Ascending aorta (tissue), 2 donors: ENCODE results near the gene SLC2A13. TPM values are rescaled to one million over a fixed set of nuclear protein-coding genes. Genes with fewer than 3 reads are reported as not detected.

Experiments used
- DNase-seq, 2 donors: peaks; one replicate each; pipeline ENCODE4 v3.0.0-alpha.2; 2019; ENCODE audit warnings: low spot score in 2 of 2
- H3K27ac ChIP-seq, 2 donors: fragments of 200-600 bp; sonication (generic); one replicate each; pipeline ENCODE4 v1.5.1; 2016 to 2017; ENCODE audit warnings: mild to moderate bottlenecking in 1 of 2
- H3K27me3 ChIP-seq: fragments of 200-600 bp; sonication (generic); one replicate; pipeline ENCODE4 v1.5.1; 2017
- H3K36me3 ChIP-seq, 2 donors: fragments of 200-600 bp; sonication (generic); one replicate each; pipeline ENCODE4 v1.5.1; 2016
- H3K4me1 ChIP-seq, 2 donors: fragments of 200-600 bp; sonication (generic); one replicate each; pipeline ENCODE4 v1.5.1; 2016 to 2017; ENCODE audit warnings: mild to moderate bottlenecking in 1 of 2
- H3K4me3 ChIP-seq, 2 donors: fragments of 200-600 bp; sonication (generic); one replicate each; pipeline ENCODE4 v1.5.1; 2016 to 2017; ENCODE audit warnings: mild to moderate bottlenecking in 1 of 2
- H3K9me3 ChIP-seq, 2 donors: fragments of 200-600 bp; sonication (generic); one replicate each; pipeline ENCODE4 v1.5.1; 2016
- intact Hi-C: fragments of 100-400 bp; cut with DNase I; formaldehyde crosslinking; loops from one replicate; pipeline ENCODE4 v1.15.1; 2023
- total RNA-seq: library from RNA; depleted of rRNA; stranded (reverse); fragments of >200 nt; gene quantifications from one replicate; pipeline ENCODE4 v1.1.0, GENCODE V29; 2016
- TF ChIP-seq, protein P1 (sequence below), 3 experiments: fragments of 200-600 bp in 2 of 3; fragments of 450-650 bp in 1 of 3; sonication (generic) in 2 of 3; IDR thresholded peaks; one replicate each; pipeline ENCODE4 v1.5.1; 2016 to 2019; ENCODE audit warnings: antibody characterized with exemption in 3 of 3, mild to moderate bottlenecking in 1 of 3, moderate library complexity in 1 of 3

Gene SLC2A13
- total RNA-seq, 1 donor from 2014 or later = 23.5 TPM

DNA sequence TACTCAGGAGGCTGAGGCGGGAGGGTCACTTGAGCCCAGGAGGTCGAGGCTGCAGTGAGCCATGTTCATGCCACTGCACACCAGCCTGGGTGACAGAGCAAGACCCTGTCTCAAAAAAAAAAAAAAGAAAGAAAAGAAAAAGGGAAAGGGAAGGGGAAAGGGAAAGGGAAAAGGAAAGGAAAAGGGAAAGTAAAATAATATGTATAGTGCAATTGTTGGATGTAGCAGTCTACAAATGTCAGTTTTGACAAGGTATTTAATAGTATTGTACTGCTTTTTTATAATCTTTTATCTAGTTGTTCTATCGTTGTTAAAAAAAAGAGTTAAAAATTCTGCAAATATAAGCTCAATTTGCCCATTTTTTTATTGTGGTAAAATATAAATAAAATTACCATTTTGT is 67.3 kb downstream of the SLC2A13 start:
- H3K27ac ChIP-seq = no peak overlapping the region
- no peak overlapping the region for H3K4me3 ChIP-seq
- intact Hi-C loops = no loop called here
- H3K4me1 ChIP-seq = no peaks in the 10 kb centered on the region
- no peaks in the 10 kb centered on the region for H3K27me3 ChIP-seq
- H3K9me3 ChIP-seq = no peaks in the 10 kb centered on the region
- TF ChIP-seq, protein P1, sequence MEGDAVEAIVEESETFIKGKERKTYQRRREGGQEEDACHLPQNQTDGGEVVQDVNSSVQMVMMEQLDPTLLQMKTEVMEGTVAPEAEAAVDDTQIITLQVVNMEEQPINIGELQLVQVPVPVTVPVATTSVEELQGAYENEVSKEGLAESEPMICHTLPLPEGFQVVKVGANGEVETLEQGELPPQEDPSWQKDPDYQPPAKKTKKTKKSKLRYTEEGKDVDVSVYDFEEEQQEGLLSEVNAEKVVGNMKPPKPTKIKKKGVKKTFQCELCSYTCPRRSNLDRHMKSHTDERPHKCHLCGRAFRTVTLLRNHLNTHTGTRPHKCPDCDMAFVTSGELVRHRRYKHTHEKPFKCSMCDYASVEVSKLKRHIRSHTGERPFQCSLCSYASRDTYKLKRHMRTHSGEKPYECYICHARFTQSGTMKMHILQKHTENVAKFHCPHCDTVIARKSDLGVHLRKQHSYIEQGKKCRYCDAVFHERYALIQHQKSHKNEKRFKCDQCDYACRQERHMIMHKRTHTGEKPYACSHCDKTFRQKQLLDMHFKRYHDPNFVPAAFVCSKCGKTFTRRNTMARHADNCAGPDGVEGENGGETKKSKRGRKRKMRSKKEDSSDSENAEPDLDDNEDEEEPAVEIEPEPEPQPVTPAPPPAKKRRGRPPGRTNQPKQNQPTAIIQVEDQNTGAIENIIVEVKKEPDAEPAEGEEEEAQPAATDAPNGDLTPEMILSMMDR (IDR thresholded peaks at IDR 0.05) = no peak
- no peak for DNase-seq
- H3K36me3 ChIP-seq = no peaks in the 10 kb centered on the region

DNA sequence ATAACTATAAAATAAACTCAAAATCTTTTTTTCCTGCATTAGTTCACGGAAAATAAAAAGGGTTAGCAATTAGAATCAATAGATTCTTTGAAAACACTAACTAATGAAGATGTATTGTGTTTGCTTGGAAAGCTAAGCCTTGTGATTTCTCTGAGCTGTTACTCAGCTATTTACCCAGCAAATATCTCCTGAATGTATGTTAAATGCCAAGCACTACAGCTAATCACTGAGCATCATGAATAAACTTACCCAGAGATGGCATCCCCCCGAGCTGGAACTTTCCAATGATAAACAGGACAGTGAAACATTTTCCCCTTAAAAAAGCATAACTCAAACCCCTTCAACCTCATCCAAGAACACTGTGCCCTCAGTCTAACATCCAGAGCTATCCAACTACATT is 71.2 kb downstream of the SLC2A13 start:
- Histone ChIP-seq H3K27ac (no peak overlapping the region), H3K4me1 (no peaks in the 10 kb centered on the region), H3K36me3 (no peaks in the 10 kb centered on the region), H3K9me3 (no peaks in the 10 kb centered on the region), H3K27me3 (no peaks in the 10 kb centered on the region), H3K4me3 (no peak overlapping the region)
- no peak for DNase-seq
- intact Hi-C loops = no loop called here
- TF ChIP-seq, protein P1 (IDR thresholded peaks at IDR 0.05) = no peak

DNA sequence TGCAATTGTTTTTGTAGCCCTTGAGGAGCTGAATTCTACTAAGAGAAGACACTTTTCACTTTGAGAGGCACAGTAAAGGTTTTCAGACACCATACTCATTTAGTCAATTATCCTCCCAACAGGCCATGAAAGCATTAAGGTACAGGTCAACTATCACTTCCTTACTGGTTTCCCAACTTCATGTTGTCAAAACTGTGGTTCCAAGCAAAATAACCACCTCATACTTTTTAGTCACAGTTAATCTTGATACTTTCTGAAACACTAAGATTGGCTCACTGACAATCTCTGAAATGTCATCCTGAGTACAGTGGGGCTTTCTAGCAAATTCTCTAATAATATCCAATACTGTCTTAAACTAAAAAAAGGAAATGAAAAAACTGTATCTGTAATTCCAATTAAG is 71.7 kb downstream of the SLC2A13 start:
- DNase-seq = no peak
- no peak overlapping the region for H3K27ac ChIP-seq
- no peak overlapping the region for H3K4me3 ChIP-seq
- H3K9me3 ChIP-seq = no peaks in the 10 kb centered on the region
- H3K36me3 ChIP-seq = no peaks in the 10 kb centered on the region
- H3K4me1 ChIP-seq = no peaks in the 10 kb centered on the region
- H3K27me3 ChIP-seq = no peaks in the 10 kb centered on the region
- intact Hi-C loops = no loop called here
- TF ChIP-seq, protein P1 (IDR thresholded peaks at IDR 0.05) = no peak

DNA sequence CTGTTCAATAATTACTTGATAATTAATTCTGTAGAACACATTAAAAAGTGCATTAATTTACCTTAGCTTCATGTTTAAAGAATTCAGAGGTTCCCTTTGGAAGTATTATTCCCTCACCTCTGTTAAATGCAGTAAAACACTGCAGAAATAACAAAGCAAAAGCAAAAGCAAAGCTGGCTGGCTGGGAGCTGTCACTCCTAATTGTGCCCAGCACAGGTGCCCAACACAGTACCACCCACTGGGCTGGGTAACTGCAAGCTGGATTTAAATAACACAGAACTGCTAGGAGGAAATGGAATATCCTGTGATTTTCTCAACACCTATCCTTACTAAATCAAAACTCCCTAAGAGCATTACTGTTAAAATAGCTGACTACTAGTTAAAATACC is 72.6 kb downstream of the SLC2A13 start:
- Histone ChIP-seq H3K27me3 (no peaks in the 10 kb centered on the region), H3K4me1 (no peaks in the 10 kb centered on the region), H3K36me3 (no peaks in the 10 kb centered on the region), H3K27ac (no peak overlapping the region), H3K9me3 (no peaks in the 10 kb centered on the region), H3K4me3 (no peak overlapping the region)
- no peak for DNase-seq
- TF ChIP-seq, protein P1 (IDR thresholded peaks at IDR 0.05) = no peak
- intact Hi-C loops = no loop called here

DNA sequence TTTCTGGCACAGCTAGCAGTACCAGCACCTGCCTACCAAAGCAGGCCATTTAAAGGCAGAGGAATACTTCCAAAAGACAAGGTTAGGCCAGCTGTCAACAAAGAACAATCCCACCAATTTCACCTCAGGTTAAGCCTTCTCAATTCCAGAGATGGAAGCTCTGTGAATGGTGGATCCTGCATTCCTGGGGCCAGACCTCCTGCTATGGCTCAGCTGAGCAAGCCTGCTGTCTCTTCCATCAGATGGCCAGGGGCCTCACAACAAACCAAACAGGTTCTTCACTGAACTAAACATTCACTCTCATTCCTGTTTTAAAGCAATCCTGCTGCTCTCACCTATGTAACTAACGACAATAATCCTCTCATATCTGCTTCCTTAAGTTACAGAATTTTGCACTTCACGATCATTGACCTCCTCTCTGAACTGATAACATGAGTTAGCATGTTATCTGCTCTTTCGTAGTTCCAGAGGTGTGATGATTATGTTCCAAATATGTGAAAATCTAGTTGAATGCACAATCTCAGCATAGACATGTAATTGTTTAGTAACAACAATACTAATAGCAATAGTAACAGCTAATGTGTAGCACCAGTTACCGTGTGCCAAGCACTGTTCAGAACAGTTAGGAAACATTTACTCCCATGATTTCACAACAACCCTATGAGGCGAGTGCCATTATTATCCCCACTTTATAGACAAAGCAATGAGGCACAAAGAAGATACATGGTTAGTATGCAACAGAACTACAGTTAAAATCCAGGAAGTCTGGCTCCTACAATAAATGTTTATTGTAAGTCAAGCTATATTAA is 73.2 kb downstream of the SLC2A13 start:
- no peak for DNase-seq
- Histone ChIP-seq H3K27ac (no peak overlapping the region), H3K4me3 (no peak overlapping the region), H3K9me3 (no peaks in the 10 kb centered on the region), H3K36me3 (no peaks in the 10 kb centered on the region), H3K4me1 (no peaks in the 10 kb centered on the region), H3K27me3 (no peaks in the 10 kb centered on the region)
- TF ChIP-seq, protein P1 (IDR thresholded peaks at IDR 0.05) = no peak
- intact Hi-C loops = no loop called here
